Activated CD4-positive, alpha-beta T cell treated with anti-CD3 and anti-CD28 coated beads, Interleukin-2, amount 10 ng/mL, durations not matched to agents 24 days and 14 days (primary cell): Measurements from ENCODE around the gene HMCES. TPM values are rescaled to one million over a fixed set of nuclear protein-coding genes. Genes with fewer than 3 reads are reported as not detected.
A peak's percentile ranks its signal among the peaks of the same experiment; 100 is the strongest.

Source experiments
- DNase-seq: peaks from one replicate; pipeline ENCODE4 v3.0.0; 2022
- H3K27ac Mint-ChIP-seq: one replicate; pipeline ENCODE4 v1.8.0; 2022; ENCODE audit warnings: mild to moderate bottlenecking, mixed read lengths
- H3K27me3 Mint-ChIP-seq: one replicate; pipeline ENCODE4 v1.8.0; 2022; ENCODE audit warnings: mixed read lengths
- H3K36me3 Mint-ChIP-seq: one replicate; pipeline ENCODE4 v1.8.0; 2022; ENCODE audit warnings: low read depth, mild to moderate bottlenecking, mixed read lengths
- H3K4me1 Mint-ChIP-seq: one replicate; pipeline ENCODE4 v1.8.0; 2021; ENCODE audit warnings: mixed read lengths
- H3K4me3 Mint-ChIP-seq: one replicate; pipeline ENCODE4 v1.8.0; 2022; ENCODE audit warnings: mild to moderate bottlenecking, moderate library complexity, mixed read lengths
- H3K9me3 Mint-ChIP-seq: one replicate; pipeline ENCODE4 v1.8.0; 2021; ENCODE audit warnings: mixed read lengths
- intact Hi-C: fragments of 100-400 bp; cut with micrococcal nuclease; formaldehyde crosslinking; loops from one replicate; pipeline ENCODE4 v1.15.1; 2023
- total RNA-seq: library from RNA; stranded (reverse); gene quantifications from 2 replicates; pipeline ENCODE4 v1.2.3, GENCODE V29; 2022

Gene HMCES
- total RNA-seq, 1 donor from 2014 or later = 62.6 TPM

- no peak overlapping the region for H3K27ac Mint-ChIP-seq
Measured at GRCh38 chr3:129291236-129291886, 12.7 kb downstream of the HMCES start.

GRCh38 chr3:129295286-129295685, 16.6 kb downstream of the HMCES start:
- no peak for DNase-seq
- intact Hi-C loops = no loop called here
- Mint-ChIP-seq H3K27ac (no peak overlapping the region), H3K36me3 (peaks cover 56% of the 10 kb centered on the region), H3K9me3 (no peaks in the 10 kb centered on the region), H3K27me3 (no peaks in the 10 kb centered on the region), H3K4me1 (peaks cover 4% of the 10 kb centered on the region), H3K4me3 (no peak overlapping the region)

More at GRCh38 chr3:129291236-129291886, 12.7 kb downstream of the HMCES start:
- Mint-ChIP-seq H3K9me3 (no peaks in the 10 kb centered on the region), H3K4me3 (no peak overlapping the region), H3K27me3 (no peaks in the 10 kb centered on the region), H3K4me1 (peaks cover 5% of the 10 kb centered on the region), H3K36me3 (peaks cover 44% of the 10 kb centered on the region)
- no peak for DNase-seq
- intact Hi-C loops = no loop called here

- intact Hi-C loops = loop anchor here (2.0 kb wide), 1 partner anchor 22 kb away; no protein-coding TSS in a partner anchor
- no peaks in the 10 kb centered on the region for H3K27me3 Mint-ChIP-seq
- H3K36me3 Mint-ChIP-seq = peaks cover 46% of the 10 kb centered on the region
- H3K27ac Mint-ChIP-seq = peak overlapping the region; percentile 66
- DNase-seq = peak; percentile 63
- peaks cover 30% of the 10 kb centered on the region for H3K4me1 Mint-ChIP-seq
- H3K4me3 Mint-ChIP-seq = peak overlapping the region; percentile 1
- H3K9me3 Mint-ChIP-seq = no peaks in the 10 kb centered on the region
Measured at GRCh38 chr3:129304146-129304961, 25.7 kb downstream of the HMCES start.

DNA sequence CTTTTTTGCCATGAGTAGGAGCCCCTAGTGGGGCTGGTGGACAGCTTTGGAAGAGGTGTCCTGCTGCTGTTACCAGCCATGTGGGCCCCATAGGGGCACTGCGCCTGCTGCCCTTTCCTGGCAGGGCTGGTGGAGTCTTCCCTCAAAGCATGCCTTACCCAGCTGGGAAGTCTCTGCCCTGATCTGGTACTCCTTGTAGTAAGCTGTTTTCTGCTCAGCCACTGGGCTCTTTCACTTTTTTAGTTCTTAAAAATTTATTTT, 26.2 kb downstream of the HMCES start:
- peaks cover 30% of the 10 kb centered on the region for H3K4me1 Mint-ChIP-seq
- DNase-seq = no peak
- no peak overlapping the region for H3K4me3 Mint-ChIP-seq
- H3K27ac Mint-ChIP-seq = no peak overlapping the region
- H3K27me3 Mint-ChIP-seq = no peaks in the 10 kb centered on the region
- peaks cover 43% of the 10 kb centered on the region for H3K36me3 Mint-ChIP-seq
- intact Hi-C loops = loop anchor here (2.0 to 5.0 kb wide), 2 partner anchors 22 to 183 kb away; partner anchors contain the start of gene RAB43
- H3K9me3 Mint-ChIP-seq = no peaks in the 10 kb centered on the region

DNA sequence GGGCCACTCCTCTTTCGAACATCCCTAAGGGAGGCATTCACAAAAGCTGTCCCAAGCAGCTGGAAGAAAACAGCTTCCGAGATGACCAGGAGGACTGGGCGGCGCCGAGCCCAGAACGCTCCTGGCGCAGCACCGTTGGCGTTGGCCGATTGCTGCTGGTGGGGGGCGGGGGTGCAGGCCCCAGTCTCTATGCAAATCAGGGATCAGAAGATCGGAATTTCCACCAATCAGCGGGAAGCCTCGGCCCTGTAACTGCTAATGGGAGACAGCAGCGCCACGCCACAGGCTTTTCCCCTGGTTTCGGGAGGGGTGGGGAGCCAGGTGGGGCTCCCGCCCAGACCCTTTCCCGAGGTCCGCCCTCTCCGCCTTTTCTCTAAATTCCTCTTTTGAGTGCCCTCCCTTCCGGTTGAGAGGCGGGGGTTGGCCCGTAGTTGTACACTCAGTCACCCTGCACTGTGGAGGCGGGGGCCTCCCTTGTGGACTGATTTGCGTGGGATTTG, 27.0 kb downstream of the HMCES start:
- intact Hi-C loops = loop anchor here (2.0 to 5.0 kb wide), 2 partner anchors 23 to 183 kb away; partner anchors contain the start of gene RAB43
- peak; percentile 73 for DNase-seq
- H3K27ac Mint-ChIP-seq = peak overlapping the region; percentile 68
- H3K27me3 Mint-ChIP-seq = no peaks in the 10 kb centered on the region
- H3K4me1 Mint-ChIP-seq = peaks cover 33% of the 10 kb centered on the region
- peak overlapping the region; percentile 52 for H3K4me3 Mint-ChIP-seq
- peaks cover 41% of the 10 kb centered on the region for H3K36me3 Mint-ChIP-seq
- no peaks in the 10 kb centered on the region for H3K9me3 Mint-ChIP-seq

- Mint-ChIP-seq H3K27ac (peak overlapping the region; percentile 18), H3K36me3 (peaks cover 26% of the 10 kb centered on the region), H3K4me1 (peaks cover 54% of the 10 kb centered on the region), H3K4me3 (no peak overlapping the region), H3K9me3 (no peaks in the 10 kb centered on the region), H3K27me3 (no peaks in the 10 kb centered on the region)
- no peak for DNase-seq
- intact Hi-C loops = loop anchor here (1.0 to 5.0 kb wide), 2 partner anchors 8 to 186 kb away; partner anchors contain the start of gene RAB43
Measured at GRCh38 chr3:129308636-129309035, 30.0 kb downstream of the HMCES start.

GRCh38 chr3:129310111-129311011, 31.7 kb downstream of the HMCES start:
- H3K4me3 Mint-ChIP-seq = no peak overlapping the region
- DNase-seq = no peak
- peaks cover 14% of the 10 kb centered on the region for H3K36me3 Mint-ChIP-seq
- H3K27ac Mint-ChIP-seq = peak overlapping the region; percentile 36
- H3K27me3 Mint-ChIP-seq = no peaks in the 10 kb centered on the region
- H3K9me3 Mint-ChIP-seq = no peaks in the 10 kb centered on the region
- H3K4me1 Mint-ChIP-seq = peaks cover 49% of the 10 kb centered on the region
- intact Hi-C loops = loop anchor here (5.0 to 10.0 kb wide), 2 partner anchors 506 to 843 kb away; partner anchors contain the start of gene DNAJB8

DNA sequence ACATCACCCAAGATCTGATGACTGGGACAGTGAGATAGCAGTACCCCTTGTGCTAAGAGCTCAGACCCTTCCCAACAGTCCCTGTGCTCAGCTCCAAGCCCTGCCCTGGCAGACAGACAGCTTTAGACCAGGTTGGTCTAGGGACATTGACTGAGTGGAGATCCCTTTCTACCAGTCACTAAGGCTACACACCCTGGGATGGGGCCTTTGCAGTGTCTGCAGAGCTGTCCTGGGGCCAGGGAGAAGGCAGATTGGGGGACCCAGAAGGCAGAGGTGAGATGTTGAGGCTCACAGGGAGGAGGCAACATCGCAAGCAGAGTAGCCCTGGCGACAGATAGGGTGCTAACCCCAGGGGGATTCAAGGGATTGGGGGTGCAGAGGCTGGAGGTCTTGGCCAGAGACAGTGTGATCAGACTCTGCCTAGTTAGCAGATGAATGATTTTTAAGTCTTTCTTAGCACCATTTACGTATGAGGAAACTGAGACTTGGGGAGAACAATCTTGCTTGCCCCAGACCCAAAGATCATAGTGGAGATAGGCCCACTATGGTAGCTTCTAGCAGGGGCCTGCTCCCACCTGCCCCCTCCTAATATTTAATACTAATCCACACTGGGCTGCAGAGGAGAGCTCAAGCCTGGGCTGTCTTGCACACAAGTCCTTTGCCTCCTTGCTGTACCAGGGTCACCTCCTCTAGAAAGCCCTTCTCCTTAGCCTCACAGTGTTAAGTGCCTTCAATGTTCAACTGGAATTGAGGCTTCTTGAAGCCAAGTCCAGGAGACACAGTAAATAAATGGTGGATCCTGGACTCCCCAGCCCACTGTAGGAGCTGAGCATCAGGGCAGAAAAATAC, 32.6 kb downstream of the HMCES start:
- H3K4me3 Mint-ChIP-seq = no peak overlapping the region
- intact Hi-C loops = loop anchor here (5.0 to 10.0 kb wide), 2 partner anchors 506 to 844 kb away; partner anchors contain the start of gene DNAJB8
- peak overlapping the region; percentile 36 for H3K27ac Mint-ChIP-seq
- peak; percentile 65 for DNase-seq
- no peaks in the 10 kb centered on the region for H3K9me3 Mint-ChIP-seq
- no peaks in the 10 kb centered on the region for H3K27me3 Mint-ChIP-seq
- peaks cover 6% of the 10 kb centered on the region for H3K36me3 Mint-ChIP-seq
- peaks cover 40% of the 10 kb centered on the region for H3K4me1 Mint-ChIP-seq

GRCh38 chr3:129312021-129312639, 33.5 kb downstream of the HMCES start:
- DNase-seq = peak; percentile 70
- no peaks in the 10 kb centered on the region for H3K9me3 Mint-ChIP-seq

DNA sequence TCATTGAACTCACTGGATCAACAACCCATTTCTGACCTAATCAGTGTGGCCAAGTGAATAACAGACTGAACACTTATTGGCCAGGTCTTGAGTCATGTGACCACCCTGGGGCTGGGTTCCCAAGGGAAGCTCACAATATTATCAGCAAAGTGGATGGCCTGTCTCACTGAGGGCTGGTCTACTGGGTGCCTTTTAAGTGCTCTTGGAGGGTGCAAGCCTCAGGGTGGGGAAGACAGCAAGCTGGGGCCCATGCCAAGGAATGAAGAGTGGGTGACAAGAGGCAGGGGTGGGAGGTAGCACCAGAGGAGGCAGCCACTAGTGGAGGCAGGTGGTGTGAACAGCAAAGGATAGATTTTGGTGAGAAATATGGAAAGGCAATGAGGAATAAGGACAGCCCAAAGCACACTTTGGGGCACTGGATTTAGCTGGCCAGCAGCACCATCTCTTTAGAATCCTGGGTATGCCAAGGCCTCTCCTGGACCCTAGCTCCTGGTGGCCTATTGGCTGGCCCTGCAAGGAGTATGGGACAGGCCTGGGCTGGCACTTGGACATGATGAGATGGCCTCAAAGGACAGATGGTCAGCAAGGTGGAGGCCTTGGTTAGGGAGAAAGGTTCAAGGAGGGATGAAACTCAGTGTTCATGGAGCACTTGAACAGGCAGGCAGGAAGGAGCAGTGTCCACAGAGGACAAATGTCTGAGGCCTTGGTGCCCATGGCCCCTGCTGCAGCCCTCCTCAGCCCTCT, 34.2 kb downstream of the HMCES start:
- no peaks in the 10 kb centered on the region for H3K27me3 Mint-ChIP-seq
- peaks cover 40% of the 10 kb centered on the region for H3K4me1 Mint-ChIP-seq
- intact Hi-C loops = loop anchor here (5.0 to 10.0 kb wide), 2 partner anchors 508 to 846 kb away; partner anchors contain the start of gene DNAJB8
- peak; percentile 69 for DNase-seq
- peak overlapping the region; percentile 75 for H3K27ac Mint-ChIP-seq
- H3K9me3 Mint-ChIP-seq = no peaks in the 10 kb centered on the region
- H3K36me3 Mint-ChIP-seq = peaks cover 3% of the 10 kb centered on the region
- peak overlapping the region; percentile 68 for H3K4me3 Mint-ChIP-seq

More at GRCh38 chr3:129312021-129312639, 33.5 kb downstream of the HMCES start:
- Mint-ChIP-seq H3K36me3 (peaks cover 3% of the 10 kb centered on the region), H3K27me3 (no peaks in the 10 kb centered on the region), H3K4me3 (no peak overlapping the region), H3K27ac (peak overlapping the region; percentile 75), H3K4me1 (peaks cover 39% of the 10 kb centered on the region)
- intact Hi-C loops = loop anchor here (5.0 to 10.0 kb wide), 2 partner anchors 507 to 845 kb away; partner anchors contain the start of gene DNAJB8

- Mint-ChIP-seq H3K9me3 (no peaks in the 10 kb centered on the region), H3K36me3 (peaks cover 3% of the 10 kb centered on the region), H3K4me3 (peak overlapping the region; percentile 92), H3K4me1 (peaks cover 40% of the 10 kb centered on the region), H3K27me3 (no peaks in the 10 kb centered on the region), H3K27ac (peak overlapping the region; percentile 79)
- DNase-seq = no peak
- intact Hi-C loops = loop anchor here (5.0 to 10.0 kb wide), 2 partner anchors 509 to 846 kb away; partner anchors contain the start of gene DNAJB8
Measured at GRCh38 chr3:129313415-129313664, 34.7 kb downstream of the HMCES start.
